Type B pancreatic cell (in vitro differentiated cells): ENCODE results near the gene PTPN11. TPM values are rescaled to one million over a fixed set of nuclear protein-coding genes. Genes with fewer than 3 reads are reported as not detected.
"Not testable (repeated sequence)": the region's sequence is repeated elsewhere in the genome, so short reads cannot be mapped to it uniquely, and the experiment has no call there.

Experiments
- DNase-seq: peaks from one replicate; pipeline ENCODE4 v3.0.0; 2021; ENCODE audit warnings: mixed read lengths; ENCODE audit not compliant: unreplicated experiment; ENCODE audit errors: extremely low spot score
- H3K27ac Mint-ChIP-seq: 2 replicates; pipeline ENCODE4 v1.8.0; 2021; ENCODE audit warnings: mild to moderate bottlenecking, mixed read lengths
- H3K27me3 Mint-ChIP-seq: 2 replicates; pipeline ENCODE4 v1.8.0; 2021; ENCODE audit warnings: mixed read lengths
- H3K36me3 Mint-ChIP-seq: 2 replicates; pipeline ENCODE4 v1.8.0; 2021; ENCODE audit warnings: mixed read lengths
- H3K4me1 Mint-ChIP-seq: one replicate; pipeline ENCODE4 v1.8.0; 2021; ENCODE audit warnings: mixed read lengths; ENCODE audit not compliant: unreplicated experiment
- H3K4me3 Mint-ChIP-seq: 2 replicates; pipeline ENCODE4 v1.8.0; 2021; ENCODE audit warnings: mild to moderate bottlenecking, mixed read lengths
- H3K9me3 Mint-ChIP-seq: 2 replicates; pipeline ENCODE4 v1.8.0; 2021; ENCODE audit warnings: mixed read lengths
- CTCF ChIP-seq: fragments of 200-600 bp; sonication (generic); conservative IDR thresholded peaks from 2 replicates; pipeline ENCODE4 v1.5.0; 2021; ENCODE audit warnings: antibody characterized with exemption, mild to moderate bottlenecking
- total RNA-seq: library from RNA; stranded (reverse); gene quantifications from 2 replicates; pipeline ENCODE4 v1.2.1, GENCODE V29; 2021; ENCODE audit warnings: low replicate concordance

PTPN11 gene
- total RNA-seq, 1 donor from 2014 or later = 76.0 TPM

- Mint-ChIP-seq H3K27ac (no peak overlapping the region), H3K9me3 (no peaks in the 10 kb centered on the region), H3K4me3 (no peak overlapping the region), H3K4me1 (peaks cover 10% of the 10 kb centered on the region), H3K36me3 (no peaks in the 10 kb centered on the region), H3K27me3 (peaks cover 7% of the 10 kb centered on the region)
- no peak for DNase-seq
- TF ChIP-seq CTCF = no peak
These were observed 29.5 kb upstream of the PTPN11 start for GRCh38 chr12:112389228-112389627.

- not testable (repeated sequence) for H3K36me3 Mint-ChIP-seq, H3K4me3 Mint-ChIP-seq, H3K27ac Mint-ChIP-seq, H3K27me3 Mint-ChIP-seq, H3K9me3 Mint-ChIP-seq, DNase-seq
- peaks cover 10% of the 10 kb centered on the region for H3K4me1 Mint-ChIP-seq
These were observed 28.7 kb upstream of the PTPN11 start for GRCh38 chr12:112389922-112390654.

GRCh38 chr12:112393328-112393727, 25.4 kb upstream of the PTPN11 start:
- Mint-ChIP-seq H3K4me3 (no peak overlapping the region), H3K9me3 (no peaks in the 10 kb centered on the region)
- no peak for TF ChIP-seq CTCF

GRCh38 chr12:112401054-112401453, 17.7 kb upstream of the PTPN11 start:
- peaks cover 7% of the 10 kb centered on the region for H3K36me3 Mint-ChIP-seq
- no peak for TF ChIP-seq CTCF
- H3K4me1 Mint-ChIP-seq = no peaks in the 10 kb centered on the region
- no peak overlapping the region for H3K4me3 Mint-ChIP-seq
- H3K27ac Mint-ChIP-seq = no peak overlapping the region
- no peaks in the 10 kb centered on the region for H3K27me3 Mint-ChIP-seq
- no peak for DNase-seq
- H3K9me3 Mint-ChIP-seq = no peaks in the 10 kb centered on the region

More at GRCh38 chr12:112393328-112393727, 25.4 kb upstream of the PTPN11 start:
- peaks cover 3% of the 10 kb centered on the region for H3K27me3 Mint-ChIP-seq
- H3K4me1 Mint-ChIP-seq = no peaks in the 10 kb centered on the region
- H3K27ac Mint-ChIP-seq = no peak overlapping the region
- H3K36me3 Mint-ChIP-seq = no peaks in the 10 kb centered on the region
- DNase-seq = no peak

GRCh38 chr12:112401903-112402498, 16.7 kb upstream of the PTPN11 start:
- TF ChIP-seq CTCF = no peak
- Mint-ChIP-seq H3K27me3 (no peaks in the 10 kb centered on the region), H3K4me3 (no peak overlapping the region), H3K36me3 (peaks cover 11% of the 10 kb centered on the region), H3K4me1 (no peaks in the 10 kb centered on the region), H3K27ac (no peak overlapping the region), H3K9me3 (no peaks in the 10 kb centered on the region)
- DNase-seq = no peak
